Activated CD4-positive, alpha-beta T cell treated with anti-CD3 and anti-CD28 coated beads, Interleukin-2, Interleukin-4, amounts not matched to agents 100 ng/mL and 50 ng/mL, durations not matched to agents 16 hours and 8 hours (primary cell): Measurements from ENCODE around the gene JAG1.

Source experiments
- DNase-seq: peaks from one replicate; pipeline ENCODE4 v3.0.0-alpha.2; 2020; ENCODE audit warnings: low spot score

JAG1 gene

DNA sequence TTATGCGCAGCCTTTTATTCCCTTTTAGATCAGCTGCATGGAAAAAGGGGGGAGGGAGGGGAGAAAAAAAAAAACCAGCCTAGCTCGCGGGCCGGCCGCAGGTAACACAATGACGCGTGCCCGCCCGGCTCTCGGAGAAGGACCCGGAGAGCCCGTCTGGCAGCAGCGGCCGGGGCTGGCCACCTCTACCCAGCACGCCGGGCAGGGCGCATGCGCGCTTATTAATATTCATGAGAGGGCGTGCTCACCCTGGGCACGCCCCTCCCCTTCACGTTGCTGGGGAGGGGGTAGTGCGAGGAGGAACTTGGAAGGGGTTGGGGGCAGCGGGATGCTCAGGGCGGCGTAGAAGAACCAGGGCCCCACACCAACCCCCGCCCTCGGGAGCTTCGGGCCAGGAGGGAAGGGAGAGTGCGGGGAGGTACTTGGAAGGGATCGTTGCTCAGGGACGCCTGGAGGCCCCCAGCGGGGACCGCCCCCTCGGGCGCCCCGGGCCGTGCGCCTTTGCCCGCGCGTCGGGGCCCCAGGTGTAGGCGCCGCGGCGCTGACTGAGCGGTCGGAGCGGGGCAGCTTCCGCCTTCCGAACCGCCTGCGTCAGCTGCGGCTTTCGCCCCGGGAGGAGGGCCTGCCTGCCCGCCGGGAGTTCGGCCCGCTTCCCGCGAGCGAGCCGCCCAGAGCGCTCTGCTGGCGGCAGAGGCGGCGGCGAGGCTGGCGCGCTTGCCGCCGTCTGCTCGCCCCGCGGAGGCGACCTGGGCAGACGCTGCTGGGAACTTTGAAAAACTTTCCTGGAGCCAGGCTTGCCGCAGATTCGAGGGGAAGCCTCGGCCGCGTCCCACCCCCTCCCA lies at the start of gene JAG1:
JAG1 (minus strand) TSS at position 158 of the 842 bp plus-strand sequence. CDS start 469 bp downstream, outside the sequence.
- peak; percentile 72 for DNase-seq

DNA sequence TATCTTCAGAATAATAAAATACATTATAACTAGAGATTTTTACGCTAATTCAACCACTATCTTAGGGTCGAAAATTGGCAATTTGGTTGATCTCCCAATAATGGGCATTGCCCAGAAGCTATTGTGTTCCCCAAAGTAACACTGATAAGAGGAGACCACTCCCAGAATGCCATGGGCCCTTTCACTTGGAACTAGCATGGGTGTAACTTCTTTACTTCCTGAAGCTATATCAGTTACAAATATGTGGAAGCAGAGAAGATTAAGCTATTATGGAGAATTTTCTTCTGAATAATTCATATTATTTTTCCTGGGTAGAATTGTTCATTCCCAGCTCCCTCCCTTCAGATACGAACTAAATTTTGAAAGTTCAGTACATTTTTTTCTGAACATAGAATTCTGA lies 48.2 kb upstream of the JAG1 start:
- no peak for DNase-seq

DNA sequence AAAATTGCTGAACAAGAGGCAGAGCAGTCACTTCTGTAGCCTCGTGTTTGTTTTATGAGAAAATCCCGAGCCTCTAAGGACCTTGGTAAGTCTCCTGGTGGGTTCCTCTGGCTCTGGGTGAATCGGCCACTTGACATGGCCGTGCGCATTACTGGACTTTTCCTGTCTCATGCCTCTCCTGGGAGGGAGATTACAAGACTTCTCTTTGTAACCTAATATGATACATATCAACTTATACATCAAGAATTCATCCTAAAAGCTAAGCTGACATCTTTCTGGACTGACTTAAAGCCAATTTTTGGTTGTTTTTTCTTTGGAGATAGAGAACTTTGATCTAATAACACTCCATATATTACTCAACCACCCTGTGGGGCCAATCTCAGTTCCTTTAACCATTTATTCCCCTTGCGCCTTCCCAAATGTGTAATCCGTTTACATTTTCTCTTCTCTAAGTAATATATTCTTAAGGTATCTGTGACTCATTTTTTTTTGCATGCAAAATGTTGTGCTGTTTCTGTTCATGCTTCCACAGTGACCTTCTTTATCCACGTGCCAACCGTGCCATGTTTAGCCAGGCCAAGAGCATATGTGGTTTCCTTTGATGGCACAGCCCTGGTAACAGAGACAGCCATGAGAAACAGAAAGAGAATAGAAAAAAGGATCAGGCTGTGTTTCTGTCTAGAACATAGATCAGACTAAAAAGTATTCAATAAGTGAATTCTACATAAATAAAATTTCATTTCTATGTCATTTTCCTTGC lies 47.5 kb upstream of the JAG1 start:
- no peak for DNase-seq

DNA sequence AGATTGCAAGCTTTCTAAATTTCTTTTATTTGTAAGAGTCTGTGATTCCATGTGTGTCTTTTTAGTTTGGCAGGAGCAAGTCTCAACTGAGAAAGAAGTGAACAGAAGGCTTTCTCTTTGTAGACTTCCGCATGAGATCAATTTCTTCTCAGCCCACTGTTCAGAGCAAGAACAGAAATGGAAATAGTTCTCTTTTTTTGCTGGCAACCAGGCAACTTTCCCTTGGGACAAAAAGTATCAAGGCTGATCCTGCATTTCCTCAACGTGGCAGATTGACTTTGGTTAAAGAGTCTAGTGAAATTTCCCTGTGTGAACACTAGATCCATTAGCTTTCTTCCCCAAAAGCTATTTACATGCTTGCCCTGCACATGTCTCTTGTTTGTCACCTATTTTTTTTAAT lies 46.8 kb upstream of the JAG1 start:
- DNase-seq = no peak

DNA sequence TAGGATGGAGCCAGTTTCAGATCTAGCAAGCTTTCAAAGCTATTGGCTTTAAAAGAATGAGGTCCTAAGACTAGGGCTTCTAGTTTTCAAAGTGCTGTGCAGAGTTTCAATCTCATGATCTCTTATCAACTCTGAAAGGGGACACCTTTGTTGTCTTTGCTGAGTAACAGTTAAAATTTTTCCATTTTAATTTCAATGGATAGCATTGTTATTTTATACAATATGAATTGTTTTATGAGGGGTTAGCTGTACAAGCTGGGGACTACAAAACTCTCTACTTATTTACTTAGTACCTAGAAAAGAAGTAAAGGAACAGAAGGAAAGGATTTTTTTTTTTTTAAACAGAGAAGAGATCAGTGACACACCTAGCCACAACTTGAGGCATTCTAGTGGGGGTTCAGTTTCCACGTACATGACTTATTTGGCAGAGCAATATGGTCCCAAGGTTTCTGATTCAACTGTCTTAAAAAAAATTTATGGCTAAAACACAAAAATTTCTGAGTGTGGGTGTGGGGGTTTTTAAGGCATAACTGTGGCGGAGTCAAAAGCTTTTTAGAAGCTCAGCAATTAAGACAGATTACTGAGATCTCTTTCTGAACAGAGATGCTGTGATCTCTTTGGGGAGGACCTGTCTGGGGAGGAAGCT lies 46.1 kb upstream of the JAG1 start:
- no peak for DNase-seq

DNA sequence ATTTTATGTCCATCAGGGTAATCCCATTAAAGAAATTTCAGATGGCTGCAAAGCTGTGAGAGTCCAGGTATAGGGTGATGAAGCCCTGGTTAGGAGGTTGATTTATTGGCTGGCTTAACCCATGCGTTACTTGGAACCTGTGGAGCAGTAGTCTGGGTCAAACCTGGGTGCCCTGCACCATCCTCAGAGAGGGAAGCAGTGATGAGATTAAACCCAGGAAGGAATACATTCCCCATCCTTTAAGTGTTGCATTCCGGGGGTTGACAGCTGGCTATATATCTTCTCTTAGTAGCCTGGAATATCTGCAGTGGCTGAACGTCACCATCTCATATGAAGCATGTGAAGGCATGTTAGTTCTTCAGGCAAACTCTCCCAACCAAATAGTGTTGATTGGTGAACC lies 44.9 kb upstream of the JAG1 start:
- no peak for DNase-seq

DNA sequence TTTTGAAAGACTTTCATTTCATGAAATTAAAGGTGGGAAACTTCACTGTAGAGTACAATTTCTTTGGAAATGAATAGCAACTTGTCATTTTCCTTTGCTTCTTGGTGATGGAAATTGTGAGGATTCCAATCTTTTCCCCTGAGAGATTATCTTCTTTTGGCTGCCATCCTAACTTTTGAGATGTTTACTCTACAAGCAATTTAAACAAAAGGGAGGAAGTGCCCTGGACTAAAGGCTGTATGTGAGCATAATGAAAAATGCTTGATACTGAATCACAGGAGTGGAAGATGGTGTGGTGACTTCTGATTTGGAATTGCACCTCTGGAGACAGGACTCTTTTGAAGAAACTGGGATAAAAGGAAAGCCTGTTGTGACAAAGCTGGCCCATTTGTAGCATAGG lies 43.1 kb upstream of the JAG1 start:
- DNase-seq = no peak

DNA sequence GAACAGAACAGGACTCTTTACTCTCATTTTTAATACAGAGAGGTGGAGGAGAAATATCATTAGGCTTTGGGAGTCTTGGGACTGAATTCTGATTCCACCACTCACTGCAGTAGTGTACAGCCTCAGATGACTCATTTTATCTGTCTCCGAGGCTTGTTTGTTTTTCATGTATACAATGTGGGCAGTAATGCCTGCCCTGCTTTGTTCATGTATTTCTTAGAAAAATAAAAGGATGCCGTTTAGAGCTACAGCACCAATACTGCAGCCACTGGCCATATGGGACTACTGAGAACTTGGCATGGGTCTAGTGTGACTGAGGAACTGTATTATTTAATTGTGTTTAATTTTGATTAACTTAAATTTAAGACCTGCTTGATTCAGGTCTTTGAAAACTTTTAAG lies 41.2 kb upstream of the JAG1 start:
- DNase-seq = no peak

DNA sequence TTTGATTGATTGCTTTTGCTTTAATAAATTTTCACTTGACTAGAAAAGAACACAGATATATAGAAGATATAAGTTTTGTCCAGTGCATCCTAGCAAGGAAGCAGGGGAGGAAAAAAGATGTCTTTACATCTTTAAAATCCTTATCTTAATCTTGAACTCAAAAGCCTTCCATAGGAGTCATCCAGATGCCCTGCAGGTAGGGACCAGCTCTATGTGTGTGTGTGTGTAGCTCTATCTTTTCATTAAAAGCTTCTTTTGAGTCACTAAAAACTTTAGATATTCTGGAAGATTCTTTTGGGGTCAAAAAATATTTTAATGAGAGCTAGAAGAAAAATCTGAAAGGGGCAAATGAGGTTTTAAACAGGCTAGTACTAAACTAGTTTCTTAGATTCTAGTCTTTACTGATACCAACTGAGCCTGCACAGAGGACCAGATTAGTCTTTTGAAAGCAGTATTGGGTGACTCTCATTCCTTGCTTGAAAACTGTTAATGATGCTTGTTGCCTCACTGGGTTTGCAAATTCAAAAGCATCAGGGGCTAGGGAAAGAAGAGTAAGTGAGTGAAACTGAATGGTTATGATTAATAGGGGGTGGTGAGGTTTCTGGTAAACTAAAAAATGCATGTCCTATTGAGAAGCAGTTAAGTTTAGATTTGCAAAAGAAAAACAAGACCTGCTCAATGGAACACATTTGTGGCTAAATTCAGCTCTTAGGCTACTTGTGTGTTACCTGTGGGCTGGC lies 40.6 kb upstream of the JAG1 start:
- DNase-seq = no peak

DNA sequence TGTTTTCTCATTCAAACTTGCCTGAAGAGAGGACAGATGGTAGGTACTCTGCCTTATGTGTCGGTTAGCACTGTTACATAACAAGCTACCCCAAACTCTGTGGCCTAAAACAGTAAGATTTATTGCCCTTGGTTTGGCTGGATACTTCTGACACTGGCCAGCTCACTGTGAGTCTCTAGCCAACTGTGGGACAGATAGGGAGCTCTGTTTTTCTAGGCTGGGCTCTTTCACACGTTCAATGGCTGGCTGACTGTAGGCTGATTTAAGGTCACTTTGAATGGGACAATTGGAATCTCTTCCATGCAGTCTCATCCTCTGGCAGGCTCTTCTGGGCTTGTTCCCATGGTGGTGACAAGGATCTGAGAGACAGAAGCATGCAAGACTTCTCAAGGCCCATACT lies 39.4 kb upstream of the JAG1 start:
- DNase-seq = no peak

DNA sequence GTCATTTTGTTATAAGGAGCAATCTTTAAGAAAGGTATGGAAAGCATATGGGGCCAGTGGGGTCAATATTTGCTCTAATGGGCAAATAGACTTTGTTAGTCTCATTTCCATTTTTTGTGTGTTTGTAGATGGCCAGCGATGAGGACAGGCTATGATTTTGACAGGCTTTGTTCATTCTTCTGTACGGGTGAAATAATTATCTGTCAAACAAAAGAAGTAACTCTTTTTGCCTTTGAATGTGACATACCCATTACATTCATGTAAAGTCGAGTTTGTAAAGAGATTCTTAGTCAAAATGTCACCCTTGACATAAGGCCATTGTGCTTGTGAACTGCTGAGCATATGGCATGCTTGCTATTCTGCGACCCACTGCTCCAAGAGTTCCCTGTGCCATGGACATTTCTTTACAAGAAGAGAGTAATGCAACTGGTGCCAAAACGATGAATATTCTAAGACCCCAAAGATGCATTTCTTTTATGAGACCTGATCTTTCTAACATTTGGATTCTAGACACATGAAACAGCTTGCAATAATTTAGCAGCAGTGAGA lies 38.2 kb upstream of the JAG1 start:
- no peak for DNase-seq

DNA sequence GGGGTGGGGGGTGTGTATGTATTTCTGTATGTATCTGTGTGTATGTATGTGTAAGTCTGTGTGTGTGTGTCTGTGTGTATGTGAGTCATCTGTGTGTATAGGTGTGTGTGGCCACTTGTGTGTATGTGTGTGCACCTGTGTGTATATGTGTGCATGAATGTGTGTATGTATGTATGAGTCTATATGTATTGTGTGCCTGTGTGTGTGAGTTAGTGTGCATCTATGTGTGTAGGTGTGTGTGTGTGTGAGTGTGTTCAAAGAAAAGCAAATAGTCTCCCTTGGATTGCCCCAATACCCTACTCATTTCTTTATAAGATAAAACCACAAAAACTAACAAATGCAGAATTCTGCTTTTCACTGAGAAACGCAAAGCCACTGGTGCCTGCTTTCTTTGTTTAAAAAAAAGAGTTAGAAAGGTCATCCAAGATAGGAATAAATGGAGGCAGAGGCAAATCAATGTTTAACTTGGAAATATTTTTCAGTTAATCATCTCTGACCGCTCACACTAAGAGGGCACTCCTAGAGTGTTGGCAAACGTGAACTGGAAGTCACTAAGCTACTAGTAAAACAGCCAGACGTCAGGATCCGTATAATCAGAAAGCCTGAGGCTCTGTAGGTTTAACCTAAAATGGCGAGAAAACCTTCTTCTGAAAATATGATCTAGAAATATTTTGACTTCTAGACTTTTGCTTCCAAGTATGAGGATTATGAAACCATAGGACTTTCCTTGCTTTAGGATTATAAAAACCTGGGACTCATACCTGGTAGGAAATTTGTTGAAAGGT lies 37.4 kb upstream of the JAG1 start:
- DNase-seq = no peak

DNA sequence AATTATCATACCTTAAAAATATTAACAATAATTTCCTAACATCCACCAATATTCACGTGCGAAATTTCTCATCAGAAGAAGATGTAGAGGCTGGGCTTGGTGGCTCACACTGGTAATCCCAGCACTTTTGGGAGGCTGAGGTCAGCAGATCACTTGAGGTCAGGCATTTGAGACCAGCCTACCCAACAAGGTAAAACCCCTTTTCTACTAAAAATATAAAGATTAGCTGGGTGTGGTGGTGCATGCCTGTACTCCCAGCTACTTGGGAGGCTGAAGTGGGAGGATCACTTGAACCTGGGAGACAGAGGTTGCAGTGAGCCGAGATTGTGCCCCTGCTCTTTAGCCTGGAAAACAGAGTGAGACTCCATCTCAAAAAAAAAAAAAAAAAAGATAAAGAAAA lies 36.1 kb upstream of the JAG1 start:
- DNase-seq = no peak

DNA sequence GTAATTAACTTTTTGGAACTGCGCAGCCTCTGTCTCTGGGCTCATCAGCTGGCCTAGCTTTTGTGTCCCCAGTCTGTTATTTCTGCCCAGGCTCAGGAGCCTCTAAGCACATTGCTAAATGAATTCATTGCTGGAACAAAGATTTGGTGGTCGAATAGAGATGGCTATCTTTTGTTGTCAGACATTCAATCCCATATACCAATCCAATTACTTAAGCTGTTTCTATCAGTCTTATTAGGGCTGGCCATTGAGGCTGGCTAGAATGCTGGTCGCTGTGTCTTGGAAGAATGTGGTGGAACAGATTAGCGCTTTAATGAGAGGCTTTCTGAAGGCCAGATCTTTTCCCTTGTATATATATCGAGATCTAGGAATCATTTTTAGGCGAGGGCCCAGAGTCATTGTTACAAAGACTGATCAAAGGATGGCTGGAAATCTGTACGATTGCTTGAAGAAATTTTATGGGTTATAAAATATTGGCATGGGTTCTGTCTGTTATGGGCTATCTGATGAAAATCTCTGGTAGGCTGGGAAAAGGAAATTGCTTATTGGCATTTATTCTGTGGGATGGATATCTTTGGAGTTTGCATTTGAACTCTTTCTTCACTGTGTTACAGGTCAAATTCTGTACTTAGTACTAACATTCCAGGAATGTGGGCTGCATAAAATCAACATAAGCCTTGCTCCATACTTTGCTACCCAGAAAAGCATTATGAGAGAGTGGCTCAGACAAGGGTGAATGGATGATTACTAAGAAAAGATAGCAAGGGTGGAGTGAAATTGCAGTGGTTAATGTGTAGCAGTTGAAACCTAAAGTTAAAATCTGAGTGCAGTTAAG lies 34.8 kb upstream of the JAG1 start:
- DNase-seq = no peak

DNA sequence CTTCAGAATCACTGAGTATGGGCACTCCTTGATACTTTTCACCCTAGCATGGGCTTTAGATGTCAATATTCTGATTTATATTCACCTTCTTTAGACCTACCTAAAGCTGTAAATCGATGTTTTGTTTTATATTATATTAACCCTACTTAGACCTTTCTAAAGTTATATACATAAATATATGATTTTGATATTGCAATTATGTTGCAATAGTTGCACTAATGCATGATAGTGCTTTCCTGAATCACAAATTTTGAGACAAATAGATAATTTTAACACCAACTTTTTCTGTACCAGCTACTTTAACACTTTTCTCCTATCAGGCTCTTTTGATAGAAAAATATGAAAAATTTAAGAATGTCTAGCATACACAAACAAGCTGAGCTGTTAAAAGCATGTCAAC lies 34.0 kb upstream of the JAG1 start:
- DNase-seq = no peak

DNA sequence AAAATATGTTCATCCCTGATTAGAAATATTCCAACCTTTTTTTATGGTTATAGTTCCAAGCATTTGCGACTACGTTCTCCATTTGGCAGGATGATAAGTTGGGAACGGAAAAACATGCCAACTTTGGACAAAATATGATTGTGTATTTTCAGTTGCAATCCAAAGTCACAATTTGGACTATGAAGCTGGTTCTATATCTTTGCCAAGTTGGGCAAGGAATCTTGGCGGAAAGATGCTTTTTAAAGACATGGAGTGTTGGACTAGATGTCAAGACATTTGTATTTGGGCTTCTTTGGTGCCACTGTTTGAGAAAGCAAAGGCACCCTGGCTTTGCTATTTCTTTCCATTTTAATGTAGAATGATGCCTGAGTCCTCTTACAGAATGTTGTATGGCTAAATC lies 33.3 kb upstream of the JAG1 start:
- no peak for DNase-seq

DNA sequence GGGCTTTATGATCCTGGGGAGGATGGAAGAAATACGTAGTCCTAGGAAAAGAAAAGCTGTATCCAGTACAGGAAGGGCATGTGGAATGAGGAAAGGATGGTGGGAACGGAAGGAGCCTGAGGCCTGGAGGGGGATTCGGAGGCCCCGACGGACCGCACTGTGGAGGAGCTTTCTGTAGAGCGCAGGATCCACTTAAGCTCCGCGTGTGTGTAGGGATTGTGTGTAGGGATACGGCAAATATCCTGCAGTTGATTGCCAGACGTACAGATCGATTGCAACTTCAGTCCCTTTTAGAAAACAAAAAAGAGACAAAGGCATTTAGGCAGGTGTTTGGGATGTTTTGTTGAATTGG lies 32.6 kb upstream of the JAG1 start:
- no peak for DNase-seq

DNA sequence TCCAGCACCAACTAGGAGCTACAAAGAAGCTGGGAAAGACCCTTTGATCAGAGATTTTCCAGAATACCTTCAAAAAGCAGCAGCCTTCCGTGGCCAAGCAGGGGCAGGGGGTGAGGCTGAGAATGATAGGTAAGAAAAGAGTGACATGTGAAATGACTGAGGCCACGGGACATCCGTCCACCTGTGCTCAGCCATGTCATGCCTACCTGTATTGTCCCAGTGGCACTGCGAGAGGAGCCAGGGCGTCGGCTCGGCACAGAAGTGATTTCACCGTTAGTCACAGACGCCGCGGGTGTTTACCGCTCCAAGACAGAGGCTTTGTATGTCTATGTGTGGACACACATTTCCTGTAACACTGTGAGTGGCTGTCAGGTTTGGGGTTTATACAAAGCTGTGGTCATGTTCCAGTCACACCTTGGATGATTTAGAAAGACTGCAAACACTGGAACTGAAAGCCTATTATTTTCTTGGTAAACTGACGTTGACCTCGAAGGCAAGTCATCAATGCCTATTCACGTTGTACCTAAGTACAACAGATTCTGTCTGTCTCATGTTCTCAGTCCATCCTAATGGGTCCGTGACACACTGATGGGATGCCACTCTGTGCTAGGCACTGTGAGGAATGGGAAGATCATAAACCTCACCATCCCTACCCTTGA lies 32.1 kb upstream of the JAG1 start:
- no peak for DNase-seq

DNA sequence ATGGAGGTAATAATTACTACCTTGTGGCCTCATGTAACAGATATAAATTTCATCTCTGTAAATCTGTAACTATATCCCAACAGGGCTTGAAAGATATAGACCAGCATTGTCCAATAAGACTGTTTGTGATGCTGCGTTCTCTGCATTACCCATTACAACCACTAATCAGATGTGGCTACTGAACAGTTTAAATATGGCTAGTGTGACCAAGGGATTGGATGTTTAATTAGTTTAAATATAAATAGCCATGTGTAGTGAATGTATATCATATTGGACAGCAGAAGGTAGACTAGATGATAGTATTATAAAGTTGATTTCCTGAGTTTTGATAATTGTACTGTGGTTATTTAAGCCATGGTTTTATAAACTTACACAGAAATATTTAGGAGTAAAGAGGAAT lies 27.8 kb upstream of the JAG1 start:
- DNase-seq = no peak

DNA sequence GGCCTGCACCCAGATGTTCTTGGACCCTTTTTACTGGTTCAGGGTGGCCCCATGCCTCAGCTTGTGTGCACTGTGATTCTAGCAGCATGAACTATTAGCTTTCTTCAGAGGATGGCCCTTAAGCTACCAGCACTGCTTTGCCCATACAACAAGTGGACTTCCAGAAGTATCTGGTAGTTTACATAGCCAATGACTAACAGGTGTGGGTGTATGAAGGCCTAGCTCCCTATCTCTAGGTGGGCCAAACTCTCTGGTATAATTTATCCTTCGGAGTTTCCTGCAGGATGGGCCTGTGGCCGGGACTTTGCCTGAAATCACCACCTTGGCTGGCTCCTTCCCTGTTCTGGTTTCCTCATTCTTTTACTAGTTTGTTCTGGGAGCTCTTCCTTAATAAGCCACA lies 26.1 kb upstream of the JAG1 start:
- DNase-seq = no peak
